K562 (cell line): ENCODE results near the gene ABAT. TPM values are rescaled to one million over a fixed set of nuclear protein-coding genes. Genes with fewer than 3 reads are reported as not detected.

Experiments used
- ATAC-seq: fragments of 200-7000 bp; cut with Tn5 transposase; 3 replicates; pipeline ENCODE4 v1.9.1; 2020; ENCODE audit warnings: moderate library complexity
- BruUV-seq: library from RNA; stranded (reverse); fragments of 400-500 nt; replicated peaks from 2 replicates; lab custom pipeline; 2021; lab: Mats Ljungman, UMichigan
- CTCF ChIA-PET: fragments of 300-600 bp; formaldehyde crosslinking; extraction: SDS; loops from one replicate; lab custom pipeline; 2021; ENCODE audit warnings: low intra/inter-chr PET ratio; lab: Yijun Ruan, JAX
- POLR2A ChIA-PET: fragments of 300-600, 350-650 bp; sonication (Branson Sonifier 250); formaldehyde crosslinking; extraction: SDS; loops from one replicate; lab custom pipeline; 2021; ENCODE audit warnings: antibody characterized with exemption, inconsistent platforms; lab: Yijun Ruan, JAX
- DNase-seq, 4 experiments: peaks; one replicate each; pipeline versions ENCODE4 v3.0.0 to v3.0.0-alpha.2; 2011 to 2018; ENCODE audit warnings: low spot score in 3 of 4, mixed read lengths in 3 of 4; ENCODE audit errors: extremely low read depth in 1 of 4
- FAIRE-seq: peaks from 2 replicates; lab custom pipeline; 2011; peaks lifted over from hg19 to GRCh38; lab: Jason Lieb, UNC
- H2AFZ ChIP-seq: 2 replicates; pipeline ENCODE4 v1.6.0; 2011; ENCODE audit warnings: low read depth, low read length, control low read depth, inconsistent platforms
- H3K27ac ChIP-seq: fragments of 200-600 bp; 3 replicates; pipeline ENCODE4 v1.8.0; 2011; ENCODE audit warnings: low read depth, mild to moderate bottlenecking, control low read depth, inconsistent platforms, low read length, moderate library complexity, mixed read lengths; ENCODE audit errors: extremely low read depth
- H3K27me3 ChIP-seq, 2 experiments: fragments of 300-600 bp in 1 of 2; 2 replicates in 1 of 2; 3 replicates in 1 of 2; pipeline versions ENCODE4 v1.6.0 to v1.8.0; 2011; ENCODE audit warnings: inconsistent platforms in 2 of 2, low read length in 2 of 2, mild to moderate bottlenecking in 1 of 2, mixed read lengths in 1 of 2, moderate library complexity in 1 of 2; ENCODE audit not compliant: control insufficient read depth in 2 of 2, insufficient read depth in 2 of 2
- H3K36me3 ChIP-seq: fragments of 300-600 bp; 3 replicates; pipeline ENCODE4 v1.8.0; 2011; ENCODE audit warnings: mild to moderate bottlenecking, low read length, inconsistent platforms; ENCODE audit not compliant: control insufficient read depth, insufficient read depth
- H3K4me1 ChIP-seq, 2 experiments: fragments of 200-600 bp in 1 of 2; replicated peaks in 1 of 2; 2 replicates in 1 of 2; 3 replicates in 1 of 2; pipeline versions ENCODE4 v1.5.1 to v1.8.0; 2011; ENCODE audit warnings: inconsistent platforms in 2 of 2, low read length in 2 of 2, mild to moderate bottlenecking in 1 of 2, mixed read lengths in 1 of 2, moderate library complexity in 1 of 2; ENCODE audit not compliant: control insufficient read depth in 2 of 2, insufficient read depth in 2 of 2
- H3K4me2 ChIP-seq: 2 replicates; pipeline ENCODE4 v1.6.1; 2011; ENCODE audit warnings: low read length, control low read depth, inconsistent platforms, mixed read lengths; ENCODE audit not compliant: insufficient read depth
- H3K4me3 ChIP-seq: fragments of 200-600 bp; sonication (generic), shearing (Covaris generic); 2 replicates; pipeline ENCODE4 v1.5.1; 2016; ENCODE audit warnings: control low read depth, inconsistent platforms
- H3K79me2 ChIP-seq: fragments of 200-600 bp; 3 replicates; pipeline ENCODE4 v1.8.0; 2011; ENCODE audit warnings: low read length, inconsistent platforms; ENCODE audit not compliant: control insufficient read depth, insufficient read depth
- H3K9ac ChIP-seq, 2 experiments: 2 replicates each; pipeline versions ENCODE4 v1.6.0 to v1.6.1; 2011; ENCODE audit warnings: low read depth in 2 of 2, low read length in 2 of 2, control low read depth in 1 of 2, inconsistent platforms in 1 of 2, mild to moderate bottlenecking in 1 of 2, mixed read lengths in 1 of 2; ENCODE audit not compliant: insufficient read depth in 1 of 2
- H3K9me1 ChIP-seq: one replicate; pipeline ENCODE4 v1.6.0; 2011; ENCODE audit warnings: inconsistent platforms, mild to moderate bottlenecking, low read length, moderate library complexity; ENCODE audit not compliant: control insufficient read depth, insufficient read depth
- H3K9me3 ChIP-seq: replicated peaks from 2 replicates; pipeline ENCODE4 v1.5.1; 2011; ENCODE audit warnings: low read depth, low read length, inconsistent platforms; ENCODE audit not compliant: control insufficient read depth, insufficient read depth
- H4K20me1 ChIP-seq: replicated peaks from 2 replicates; pipeline ENCODE4 v1.6.1; 2011; ENCODE audit warnings: low read length, inconsistent platforms, mixed read lengths; ENCODE audit not compliant: control insufficient read depth, insufficient read depth
- CREB5 ChIP-seq: fragments of 250-450 bp; sonication (Bioruptor Pico); IDR thresholded peaks from 2 replicates; pipeline ENCODE4 v1.5.0; 2020; ENCODE audit warnings: mild to moderate bottlenecking
- CTCF ChIP-seq, 3 experiments: IDR thresholded peaks in 2 of 3; conservative IDR thresholded peaks in 1 of 3; 2 replicates each; pipeline ENCODE4 v1.5.1; 2011 to 2012; ENCODE audit warnings: low read length in 3 of 3, mild to moderate bottlenecking in 3 of 3, control low read depth in 2 of 3, improper control_type of control experiment in 1 of 3, inconsistent platforms in 1 of 3, low read depth in 1 of 3, mixed read lengths in 1 of 3, moderate library complexity in 1 of 3; ENCODE audit not compliant: insufficient read depth in 2 of 3
- GTF2A2 ChIP-seq: IDR thresholded peaks from 2 replicates; pipeline ENCODE4 v1.6.1; 2016; ENCODE audit warnings: mild to moderate bottlenecking, missing genetic modification characterization, missing compliant biosample characterization
- PCBP2 ChIP-seq: fragments of 200-400 bp; formaldehyde crosslinking; IDR thresholded peaks from 2 replicates; pipeline ENCODE4 v1.6.1; 2018; ENCODE audit warnings: low read length, low read depth, mild to moderate bottlenecking, moderate library complexity; ENCODE audit not compliant: poor library complexity, severe bottlenecking
- SLC30A9 ChIP-seq: fragments of 250-450 bp; sonication (Bioruptor Pico); IDR thresholded peaks from 2 replicates; pipeline ENCODE4 v1.8.0; 2022; ENCODE audit warnings: mild to moderate bottlenecking, moderate library complexity
- SPI1 ChIP-seq: IDR thresholded peaks from 2 replicates; pipeline ENCODE4 v1.6.1; 2011; ENCODE audit warnings: low read depth, low read length, control low read depth, borderline replicate concordance
- ZNF316 ChIP-seq: fragments of 450-650 bp; IDR thresholded peaks from 2 replicates; pipeline ENCODE4 v1.6.1; 2016
- WGBS: fragments of 100-300 bp; shearing (Covaris generic); methylation state at CpG from one replicate; pipeline ENCODE4 v1.1.6; 2016; ENCODE audit warnings: low coverage, mixed read lengths; ENCODE audit not compliant: insufficient coverage; ENCODE audit errors: missing lambda C conversion rate; 5-methylcytosine and 5-hydroxymethylcytosine counted together
- in situ Hi-C: fragments of 300-500 bp; cut with MboI; formaldehyde crosslinking; loops from 4 replicates; pipeline ENCODE4 v1.15.0; 2018; ENCODE audit warnings: inconsistent platforms, mixed read lengths
- intact Hi-C: fragments of 100-400 bp; cut with micrococcal nuclease; formaldehyde crosslinking; loops from 2 replicates; pipeline ENCODE4 v1.14.2; 2022
- polyA plus RNA-seq, 8 experiments: library from polyadenylated mRNA; depleted of rRNA in 4 of 8; stranded (reverse) in 5 of 8; unstranded in 3 of 8; fragments of >200 nt; fragmentation: Nextera tagmentation in 2 of 8; fragmentation: Illumina TruSeq in 1 of 8; extraction: Ambion mirVana in 2 of 8; extraction: Trizol in 1 of 8; gene quantifications; 2 replicates each; pipeline versions ENCODE4 v1.2.1 to v1.2.3, GENCODE V29; 2011 to 2014; ENCODE audit warnings: inconsistent platforms in 1 of 8, missing spikeins in 1 of 8
- total RNA-seq, 7 experiments: library from RNA; depleted of rRNA in 6 of 7; stranded (reverse); fragments of >200 nt in 6 of 7; fragmentation: Illumina TruSeq in 2 of 7; extraction: Trizol in 2 of 7; gene quantifications; 2 replicates each; pipeline versions ENCODE4 v1.2.1 to v1.2.3, GENCODE V29; 2011 to 2021; ENCODE audit warnings: low replicate concordance in 1 of 7
- TF ChIP-seq, protein P1 (sequence below): fragments of 450-650 bp; formaldehyde crosslinking; IDR thresholded peaks from 2 replicates; pipeline ENCODE4 v1.4.0; 2020; ENCODE audit warnings: mild to moderate bottlenecking, mixed read lengths
- TF ChIP-seq, protein P2 (sequence below): fragments of 250-450 bp; sonication (Bioruptor Pico); IDR thresholded peaks from 2 replicates; pipeline ENCODE4 v1.8.0; 2021; ENCODE audit warnings: moderate library complexity, mild to moderate bottlenecking, inconsistent platforms

ABAT gene
- total and polyA plus RNA-seq, 9 of the 15 experiments (the other 6 are each of a cell fraction or from before 2014, with no cell fraction given): 0.01 to 0.49 (median 0.10) TPM

DNA sequence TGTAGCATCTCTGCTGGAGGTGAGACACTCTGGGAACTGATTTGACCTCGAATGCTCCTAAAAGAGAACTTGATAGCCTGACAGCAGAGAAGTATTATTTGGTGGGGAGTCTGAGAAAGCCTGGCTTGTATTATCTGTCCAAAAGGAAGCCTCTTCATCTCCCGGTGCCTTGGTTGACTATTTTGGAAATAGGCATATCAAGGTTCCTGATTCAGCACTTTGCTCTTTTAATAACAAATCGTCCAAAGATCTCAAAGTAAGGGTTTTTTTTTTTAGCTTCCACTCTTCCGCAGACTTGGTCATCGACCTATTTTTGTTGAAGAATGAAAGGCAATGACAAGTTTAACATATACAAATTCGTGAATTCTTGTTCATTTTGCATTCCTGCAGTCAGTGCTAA, 108.3 kb downstream of the ABAT start:
- Histone ChIP-seq H4K20me1 (no peaks in the 10 kb centered on the region), H3K4me3 (no peak overlapping the region), H3K9ac (no peak overlapping the region), H3K36me3 (no peaks in the 10 kb centered on the region), H3K79me2 (no peaks in the 10 kb centered on the region), H3K4me2 (no peak overlapping the region), H3K4me1 (no peaks in the 10 kb centered on the region), H2AFZ (no peak overlapping the region)
- in situ Hi-C loops: no loop called here
- CTCF ChIA-PET: no interaction called here
- intact Hi-C loops: no loop called here
- no TSS peak for BruUV-seq
- DNase-seq (no peak), FAIRE-seq (no peak), ATAC-seq (no peak)
- peak; percentile 43; the same call in 1 of the 2 replicates for TF ChIP-seq ZNF316
- TF ChIP-seq CTCF (IDR thresholded peaks at IDR 0.05 in 2 of 3, conservative IDR thresholded peaks at IDR 0.05 in 1 of 3; ENCODE audit: insufficient read depth in 2 of 3, low read depth in 1 of 3, low read length in 3 of 3): no peak
- TF ChIP-seq, all 486 proteins: peak for 1
- Histone ChIP-seq H3K27me3 (peaks cover 48 to 70% of the 10 kb centered on the region in 2 experiments; a peak in 4 of 5 replicates), H3K27ac (no peak overlapping the region), H3K9me1 (peaks cover 2% of the 10 kb centered on the region), H3K9me3 (no peaks in the 10 kb centered on the region)
- POLR2A ChIA-PET: no interaction called here
- WGBS: under 1% methylated on average over 6 of the region's 6 CpGs

DNA sequence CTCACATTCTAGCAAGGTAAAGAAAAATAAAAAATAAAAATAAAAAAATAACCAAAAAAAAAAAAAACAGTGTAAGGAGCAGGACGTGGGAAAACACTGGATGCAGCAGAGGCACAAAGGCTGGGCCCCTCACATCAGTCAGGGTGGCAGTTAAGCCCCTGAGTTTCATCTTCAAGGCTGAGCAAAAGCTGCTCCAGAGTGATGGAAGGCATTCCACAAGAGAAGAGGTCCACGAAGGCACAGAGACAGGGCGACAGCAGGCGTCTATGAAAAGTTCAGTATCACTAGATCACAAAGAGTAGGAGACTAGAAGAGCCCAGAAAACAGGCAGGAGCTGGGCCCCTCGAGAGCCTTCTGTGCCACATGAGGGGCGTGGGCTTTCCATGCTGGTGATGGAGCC, 111.0 kb downstream of the ABAT start:
- POLR2A ChIA-PET: no interaction called here
- no peaks in the 10 kb centered on the region for H3K36me3 ChIP-seq
- DNase-seq: no peak
- CTCF ChIA-PET: no interaction called here
- peaks cover 50 to 51% of the 10 kb centered on the region in 2 experiments; a peak in 4 of 5 replicates for H3K27me3 ChIP-seq
- in situ Hi-C loops (no loop called here), intact Hi-C loops (no loop called here)
- no peaks in the 10 kb centered on the region for H3K4me1 ChIP-seq
- ATAC-seq: no peak
- no peaks in the 10 kb centered on the region for H3K9me3 ChIP-seq
- H3K9ac ChIP-seq: no peak overlapping the region
- BruUV-seq: no TSS peak
- no peak for FAIRE-seq
- no peaks in the 10 kb centered on the region for H4K20me1 ChIP-seq
- no peaks in the 10 kb centered on the region for H3K79me2 ChIP-seq
- H3K4me2 ChIP-seq: no peak overlapping the region
- no peak overlapping the region for H3K27ac ChIP-seq
- H3K4me3 ChIP-seq: no peak overlapping the region
- peaks cover 2% of the 10 kb centered on the region for H3K9me1 ChIP-seq
- H2AFZ ChIP-seq: no peak overlapping the region
- 4% methylated on average over 6 of the region's 6 CpGs for WGBS
- TF ChIP-seq GTF2A2 (tag): no peak
- no peak for TF ChIP-seq SPI1
- TF ChIP-seq CREB5 (CRISPR knock-in tag): no peak
- TF ChIP-seq, protein P1, sequence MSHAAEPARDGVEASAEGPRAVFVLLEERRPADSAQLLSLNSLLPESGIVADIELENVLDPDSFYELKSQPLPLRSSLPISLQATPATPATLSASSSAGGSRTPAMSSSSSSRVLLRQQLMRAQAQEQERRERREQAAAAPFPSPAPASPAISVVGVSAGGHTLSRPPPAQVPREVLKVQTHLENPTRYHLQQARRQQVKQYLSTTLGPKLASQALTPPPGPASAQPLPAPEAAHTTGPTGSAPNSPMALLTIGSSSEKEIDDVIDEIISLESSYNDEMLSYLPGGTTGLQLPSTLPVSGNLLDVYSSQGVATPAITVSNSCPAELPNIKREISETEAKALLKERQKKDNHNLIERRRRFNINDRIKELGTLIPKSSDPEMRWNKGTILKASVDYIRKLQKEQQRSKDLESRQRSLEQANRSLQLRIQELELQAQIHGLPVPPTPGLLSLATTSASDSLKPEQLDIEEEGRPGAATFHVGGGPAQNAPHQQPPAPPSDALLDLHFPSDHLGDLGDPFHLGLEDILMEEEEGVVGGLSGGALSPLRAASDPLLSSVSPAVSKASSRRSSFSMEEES (CRISPR knock-in tag): no peak
- TF ChIP-seq PCBP2: no peak
- TF ChIP-seq SLC30A9 (CRISPR knock-in tag): no peak
- TF ChIP-seq, protein P2, sequence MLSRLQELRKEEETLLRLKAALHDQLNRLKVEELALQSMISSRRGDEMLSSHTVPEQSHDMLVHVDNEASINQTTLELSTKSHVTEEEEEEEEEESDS: no peak
